GM10266 (cell line): ENCODE results near the gene HS3ST2.

Source experiments
- DNase-seq: peaks from one replicate; pipeline ENCODE4 v3.0.0; 2012; ENCODE audit errors: extremely low spot score
- CTCF ChIP-seq: IDR thresholded peaks from 2 replicates; pipeline ENCODE4 v1.5.1; 2012; ENCODE audit warnings: mild to moderate bottlenecking, low read depth; ENCODE audit not compliant: control insufficient read depth, insufficient read depth; ENCODE audit errors: missing control alignments

The HS3ST2 gene

GRCh38 chr16:22857296-22858025 lies 43.5 kb downstream of the HS3ST2 start:
- no peak for DNase-seq
- TF ChIP-seq CTCF, result no peak

- TF ChIP-seq CTCF, result no peak
- DNase-seq, result no peak
Observed at GRCh38 chr16:22859925-22860324, 46.0 kb downstream of the HS3ST2 start.

GRCh38 chr16:22861580-22861979 lies 47.6 kb downstream of the HS3ST2 start:
- TF ChIP-seq CTCF, result no peak
- DNase-seq, result no peak

- no peak for TF ChIP-seq CTCF
- DNase-seq, result no peak
Observed at GRCh38 chr16:22862046-22862445, 48.1 kb downstream of the HS3ST2 start.

- no peak for TF ChIP-seq CTCF
- DNase-seq, result no peak
Observed at GRCh38 chr16:22864375-22864774, 50.4 kb downstream of the HS3ST2 start.

- DNase-seq, result no peak
- TF ChIP-seq CTCF, result no peak
Observed at GRCh38 chr16:22868593-22869224, 54.7 kb downstream of the HS3ST2 start.

GRCh38 chr16:22871861-22872260 lies 57.9 kb downstream of the HS3ST2 start:
- TF ChIP-seq CTCF, result no peak
- no peak for DNase-seq
